ENCODE measurements around the gene FER1L5. TPM values are rescaled to one million over a fixed set of nuclear protein-coding genes. Genes with fewer than 3 reads are reported as not detected.

Gene FER1L5
- total RNA-seq, 1 donor from 2014 or later = 1.0 TPM

GRCh38 chr2:96739076-96739632 is 96.6 kb downstream of the FER1L5 start:
- Mint-ChIP-seq H3K27ac (ENCODE audit: unreplicated experiment) (peak overlapping the region; percentile 94), H3K4me3 (ENCODE audit: unreplicated experiment) (peak overlapping the region; percentile 99), H3K27me3 (ENCODE audit: unreplicated experiment) (peaks cover 12% of the 10 kb centered on the region), H3K36me3 (ENCODE audit: low read depth, unreplicated experiment) (peaks cover 22% of the 10 kb centered on the region), H3K9me3 (ENCODE audit: unreplicated experiment) (no peaks in the 10 kb centered on the region), H3K4me1 (ENCODE audit: unreplicated experiment) (peaks cover 23% of the 10 kb centered on the region)
- TF ChIP-seq, protein P1, sequence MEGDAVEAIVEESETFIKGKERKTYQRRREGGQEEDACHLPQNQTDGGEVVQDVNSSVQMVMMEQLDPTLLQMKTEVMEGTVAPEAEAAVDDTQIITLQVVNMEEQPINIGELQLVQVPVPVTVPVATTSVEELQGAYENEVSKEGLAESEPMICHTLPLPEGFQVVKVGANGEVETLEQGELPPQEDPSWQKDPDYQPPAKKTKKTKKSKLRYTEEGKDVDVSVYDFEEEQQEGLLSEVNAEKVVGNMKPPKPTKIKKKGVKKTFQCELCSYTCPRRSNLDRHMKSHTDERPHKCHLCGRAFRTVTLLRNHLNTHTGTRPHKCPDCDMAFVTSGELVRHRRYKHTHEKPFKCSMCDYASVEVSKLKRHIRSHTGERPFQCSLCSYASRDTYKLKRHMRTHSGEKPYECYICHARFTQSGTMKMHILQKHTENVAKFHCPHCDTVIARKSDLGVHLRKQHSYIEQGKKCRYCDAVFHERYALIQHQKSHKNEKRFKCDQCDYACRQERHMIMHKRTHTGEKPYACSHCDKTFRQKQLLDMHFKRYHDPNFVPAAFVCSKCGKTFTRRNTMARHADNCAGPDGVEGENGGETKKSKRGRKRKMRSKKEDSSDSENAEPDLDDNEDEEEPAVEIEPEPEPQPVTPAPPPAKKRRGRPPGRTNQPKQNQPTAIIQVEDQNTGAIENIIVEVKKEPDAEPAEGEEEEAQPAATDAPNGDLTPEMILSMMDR (IDR thresholded peaks at IDR 0.05; ENCODE audit: unreplicated experiment) = no peak
- no peak for DNase-seq (ENCODE audit: low spot score)

- Mint-ChIP-seq H3K27ac (ENCODE audit: unreplicated experiment) (peak within 1 kb of the TSS; percentile 94), H3K4me1 (ENCODE audit: unreplicated experiment) (peaks cover 23% of the 10 kb centered on the region), H3K36me3 (ENCODE audit: low read depth, unreplicated experiment) (peaks cover 16% of the 10 kb centered on the region), H3K27me3 (ENCODE audit: unreplicated experiment) (peaks cover 12% of the 10 kb centered on the region), H3K4me3 (ENCODE audit: unreplicated experiment) (peak within 1 kb of the TSS; percentile 99), H3K9me3 (ENCODE audit: unreplicated experiment) (no peaks in the 10 kb centered on the region)
- peak; percentile 92 for DNase-seq (ENCODE audit: low spot score)
- TF ChIP-seq, protein P1 (IDR thresholded peaks at IDR 0.05; ENCODE audit: unreplicated experiment) = no peak
Observed at GRCh38 chr2:96739633-96740428, 97.3 kb downstream of the FER1L5 start, which contains the start of gene LMAN2L. LMAN2L (minus strand) TSS chr2:96740064; CDS start chr2:96740040, 24 bp downstream.

DNA sequence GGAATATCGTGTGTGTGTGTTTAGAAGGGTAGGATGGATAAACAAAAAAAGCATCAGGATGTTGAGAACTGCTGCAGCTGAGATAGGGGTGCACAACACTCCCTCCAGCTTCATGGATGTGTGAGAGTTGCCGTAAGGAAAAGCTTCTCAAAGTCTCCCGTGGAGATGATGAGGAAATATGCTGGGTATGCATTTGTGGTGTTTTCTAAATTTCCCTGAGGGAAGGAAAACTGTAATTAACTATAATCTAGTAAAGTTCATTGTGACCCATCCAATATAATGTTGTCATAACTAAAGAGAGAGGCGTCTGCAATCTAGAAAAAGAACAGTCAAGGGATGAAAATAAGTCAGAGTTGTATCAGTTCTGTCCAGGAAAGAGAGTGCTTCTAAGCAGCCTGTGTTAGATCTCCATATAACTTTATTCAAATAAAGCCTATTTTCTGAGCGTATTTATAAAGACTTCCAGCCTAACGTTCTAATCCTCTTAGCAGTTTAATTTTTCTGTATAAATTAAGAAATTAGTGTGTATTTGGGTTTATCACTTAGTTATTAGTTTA is 104.6 kb downstream of the FER1L5 start:
- DNase-seq (ENCODE audit: low spot score) = no peak
- Mint-ChIP-seq H3K27me3 (ENCODE audit: unreplicated experiment) (peaks cover 3% of the 10 kb centered on the region), H3K36me3 (ENCODE audit: low read depth, unreplicated experiment) (no peaks in the 10 kb centered on the region), H3K9me3 (ENCODE audit: unreplicated experiment) (no peaks in the 10 kb centered on the region), H3K4me1 (ENCODE audit: unreplicated experiment) (peaks cover 2% of the 10 kb centered on the region), H3K27ac (ENCODE audit: unreplicated experiment) (no peak overlapping the region), H3K4me3 (ENCODE audit: unreplicated experiment) (no peak overlapping the region)
- TF ChIP-seq, protein P1 (IDR thresholded peaks at IDR 0.05; ENCODE audit: unreplicated experiment) = no peak

- no peak for DNase-seq (ENCODE audit: low spot score)
- TF ChIP-seq, protein P1 (IDR thresholded peaks at IDR 0.05; ENCODE audit: unreplicated experiment) = no peak
- Mint-ChIP-seq H3K27me3 (ENCODE audit: unreplicated experiment) (peaks cover 2% of the 10 kb centered on the region), H3K4me3 (ENCODE audit: unreplicated experiment) (no peak overlapping the region), H3K36me3 (ENCODE audit: low read depth, unreplicated experiment) (no peaks in the 10 kb centered on the region), H3K4me1 (ENCODE audit: unreplicated experiment) (no peaks in the 10 kb centered on the region), H3K9me3 (ENCODE audit: unreplicated experiment) (no peaks in the 10 kb centered on the region), H3K27ac (ENCODE audit: unreplicated experiment) (no peak overlapping the region)
Observed at GRCh38 chr2:96751800-96752199, 109.2 kb downstream of the FER1L5 start.
